HG03575 (cell line): ENCODE data around the gene PACS1.
A peak's percentile ranks its signal among the peaks of the same experiment; 100 is the strongest.
"Not testable (repeated sequence)": the region's sequence is repeated elsewhere in the genome, so short reads cannot be mapped to it uniquely, and the experiment has no call there.

ENCODE experiments used
- ATAC-seq: cut with Tn5 transposase; IDR thresholded peaks from one replicate; pipeline ENCODE4 v1.9.1; 2021; ENCODE audit not compliant: unreplicated experiment, insufficient number of reproducible peaks, low FRiP score; ENCODE audit errors: extremely low read depth

PACS1 gene

DNA sequence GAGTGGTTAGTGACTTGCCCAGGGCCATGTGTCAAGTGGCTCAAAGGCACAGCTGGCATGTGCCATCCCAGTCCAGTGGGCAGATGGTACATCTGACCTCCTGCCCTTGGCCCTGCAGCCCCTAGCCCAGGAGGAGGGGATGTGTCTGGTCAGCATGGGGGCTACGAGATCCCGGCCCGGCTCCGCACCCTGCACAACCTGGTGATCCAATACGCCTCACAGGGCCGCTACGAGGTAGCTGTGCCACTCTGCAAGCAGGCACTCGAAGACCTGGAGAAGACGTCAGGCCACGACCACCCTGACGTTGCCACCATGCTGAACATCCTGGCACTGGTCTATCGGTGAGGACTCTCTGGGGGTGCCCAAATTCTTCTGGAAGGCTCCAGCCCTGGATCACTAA lies 192.6 kb downstream of the PACS1 start:
- no peak for ATAC-seq

DNA sequence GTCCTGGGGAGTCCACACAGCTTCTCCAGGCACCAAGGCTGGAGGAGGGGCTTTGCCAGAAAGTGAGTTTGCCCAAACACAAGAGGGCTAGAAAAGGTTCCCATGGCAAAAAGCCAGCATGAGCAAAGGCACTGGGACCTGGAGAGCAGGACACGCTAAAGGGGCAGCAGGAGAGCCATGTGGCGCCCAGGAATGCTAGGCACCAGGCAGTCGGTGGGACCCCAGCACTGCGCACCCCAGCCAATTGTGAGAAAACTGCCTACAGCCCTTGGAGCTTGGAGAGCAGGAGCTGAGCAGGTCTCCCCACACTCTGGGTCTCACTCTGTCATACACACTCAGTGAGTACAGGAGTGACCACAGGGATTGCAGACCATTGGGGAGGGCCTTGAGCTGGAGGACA lies 193.2 kb downstream of the PACS1 start:
- no peak for ATAC-seq

DNA sequence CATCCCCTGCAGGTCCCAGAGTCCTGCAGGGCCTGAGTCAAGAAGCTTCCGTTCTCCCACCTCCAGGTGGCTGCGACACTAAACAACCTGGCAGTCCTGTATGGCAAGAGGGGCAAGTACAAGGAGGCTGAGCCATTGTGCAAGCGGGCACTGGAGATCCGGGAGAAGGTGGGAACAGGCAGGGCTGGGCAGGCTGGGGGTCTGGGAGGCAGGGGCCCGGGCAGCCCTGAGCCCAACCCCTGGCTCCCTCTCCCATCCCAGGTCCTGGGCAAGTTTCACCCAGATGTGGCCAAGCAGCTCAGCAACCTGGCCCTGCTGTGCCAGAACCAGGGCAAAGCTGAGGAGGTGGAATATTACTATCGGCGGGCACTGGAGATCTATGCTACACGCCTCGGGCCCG lies 193.7 kb downstream of the PACS1 start:
- ATAC-seq = no peak

DNA sequence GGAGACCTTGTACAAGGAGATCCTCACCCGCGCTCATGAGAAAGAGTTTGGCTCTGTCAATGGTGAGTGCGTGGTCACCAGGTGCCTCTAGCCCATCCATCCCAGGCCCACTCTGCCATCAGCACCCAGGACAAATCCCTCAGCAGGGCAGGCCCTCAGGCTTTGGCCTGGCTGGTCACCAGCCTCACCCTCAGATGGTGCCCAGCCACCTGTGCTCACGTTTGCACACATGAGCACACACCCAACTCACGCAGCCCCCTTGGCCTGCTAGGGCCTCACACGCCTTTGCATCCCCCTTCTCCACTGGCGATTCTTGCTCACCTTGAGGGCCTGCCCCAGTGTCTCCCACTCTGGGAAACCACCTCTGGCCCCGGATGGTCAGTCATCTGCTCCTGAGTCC lies 194.3 kb downstream of the PACS1 start:
- no peak for ATAC-seq

DNA sequence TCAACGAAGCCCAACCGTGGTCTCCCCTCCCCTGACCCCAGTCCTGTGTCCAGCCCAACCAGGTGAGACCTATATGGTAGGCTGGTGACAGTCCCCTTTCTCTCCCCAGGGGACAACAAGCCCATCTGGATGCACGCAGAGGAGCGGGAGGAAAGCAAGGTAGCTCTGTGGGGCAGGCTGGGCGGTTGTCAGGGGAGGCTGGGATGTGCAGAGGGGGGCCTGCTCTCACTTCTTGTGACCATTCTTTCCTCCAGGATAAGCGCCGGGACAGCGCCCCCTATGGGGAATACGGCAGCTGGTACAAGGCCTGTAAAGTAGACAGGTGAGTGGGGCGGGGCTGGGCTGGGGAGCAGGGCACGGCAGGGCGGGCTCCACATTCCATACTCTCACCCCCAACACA lies 194.8 kb downstream of the PACS1 start:
- ATAC-seq = no peak

DNA sequence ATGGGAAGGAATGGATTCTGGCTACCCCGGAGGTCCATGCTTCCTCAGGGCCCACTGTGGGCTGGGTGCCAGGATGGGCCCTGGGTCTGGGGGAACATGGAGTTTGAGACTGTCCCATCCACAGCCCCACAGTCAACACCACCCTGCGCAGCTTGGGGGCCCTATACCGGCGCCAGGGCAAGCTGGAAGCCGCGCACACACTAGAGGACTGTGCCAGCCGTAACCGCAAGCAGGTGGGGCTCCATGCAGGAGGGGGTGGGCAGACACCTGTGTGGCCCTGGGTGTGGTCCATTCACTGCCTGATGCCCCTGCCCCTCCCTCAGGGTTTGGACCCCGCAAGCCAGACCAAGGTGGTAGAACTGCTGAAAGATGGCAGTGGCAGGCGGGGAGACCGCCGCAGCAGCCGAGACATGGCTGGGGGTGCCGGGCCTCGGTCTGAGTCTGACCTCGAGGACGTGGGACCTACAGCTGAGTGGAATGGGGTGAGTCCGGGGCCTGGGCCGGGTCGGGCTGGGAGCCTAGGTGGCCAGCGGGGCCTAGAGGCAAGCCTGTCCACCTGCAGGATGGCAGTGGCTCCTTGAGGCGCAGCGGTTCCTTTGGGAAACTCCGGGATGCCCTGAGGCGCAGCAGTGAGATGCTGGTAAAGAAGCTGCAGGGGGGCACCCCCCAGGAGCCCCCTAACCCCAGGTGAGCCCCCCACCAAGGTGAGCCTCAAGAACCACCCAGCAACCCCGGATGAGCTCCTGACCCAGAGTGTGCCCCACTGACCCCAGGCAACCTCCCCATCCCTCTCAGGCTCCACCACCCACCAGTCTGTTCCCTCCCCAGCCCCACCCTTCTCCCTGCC lies 195.7 kb downstream of the PACS1 start:
- ATAC-seq = no peak

DNA sequence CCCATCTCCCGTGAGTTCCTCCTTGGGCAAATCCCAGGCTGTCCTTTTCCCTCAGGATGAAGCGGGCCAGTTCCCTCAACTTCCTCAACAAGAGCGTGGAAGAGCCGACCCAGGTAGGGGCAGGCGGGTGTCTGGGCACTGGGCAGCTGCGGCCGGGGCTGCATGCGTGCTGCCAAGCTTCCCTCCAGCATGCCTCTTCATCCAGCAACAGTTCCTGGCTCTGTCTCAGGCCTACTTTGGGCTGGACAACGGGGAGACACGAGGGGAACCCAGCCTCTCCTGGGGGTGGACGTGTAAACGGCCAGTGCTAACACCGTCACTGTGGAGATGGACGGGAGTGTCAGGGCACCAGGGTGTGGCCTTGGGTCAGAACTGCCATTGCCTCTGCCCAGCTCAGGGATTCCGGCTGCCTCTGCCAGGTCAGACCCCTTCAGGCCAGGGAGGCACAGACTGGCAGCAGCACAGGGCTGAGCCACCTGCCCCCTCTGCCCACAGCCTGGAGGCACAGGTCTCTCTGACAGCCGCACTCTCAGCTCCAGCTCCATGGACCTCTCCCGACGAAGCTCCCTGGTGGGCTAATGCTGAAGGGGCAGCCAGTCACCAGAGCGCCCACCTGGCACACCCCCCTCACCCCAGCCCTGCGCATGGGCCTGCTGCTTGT lies 196.4 kb downstream of the PACS1 start:
- ATAC-seq = no peak

DNA sequence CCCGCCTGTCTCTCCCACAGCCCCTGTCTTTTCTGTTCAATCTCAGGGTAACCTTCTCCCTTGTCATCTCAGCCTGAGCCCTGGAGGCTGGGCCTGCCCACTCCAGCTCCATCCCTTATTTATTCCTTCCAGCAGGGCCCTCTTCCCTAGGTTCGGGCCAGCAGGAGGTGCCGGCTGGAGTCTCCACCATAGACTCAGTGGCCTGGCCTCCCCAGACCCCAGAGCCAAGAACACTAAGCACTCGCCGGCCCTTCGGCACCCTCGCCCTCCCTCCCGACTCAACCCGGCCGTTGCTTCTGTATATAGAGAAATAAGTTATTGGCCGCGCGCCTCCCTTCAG lies 196.9 kb downstream of the PACS1 start:
- ATAC-seq = no peak

DNA sequence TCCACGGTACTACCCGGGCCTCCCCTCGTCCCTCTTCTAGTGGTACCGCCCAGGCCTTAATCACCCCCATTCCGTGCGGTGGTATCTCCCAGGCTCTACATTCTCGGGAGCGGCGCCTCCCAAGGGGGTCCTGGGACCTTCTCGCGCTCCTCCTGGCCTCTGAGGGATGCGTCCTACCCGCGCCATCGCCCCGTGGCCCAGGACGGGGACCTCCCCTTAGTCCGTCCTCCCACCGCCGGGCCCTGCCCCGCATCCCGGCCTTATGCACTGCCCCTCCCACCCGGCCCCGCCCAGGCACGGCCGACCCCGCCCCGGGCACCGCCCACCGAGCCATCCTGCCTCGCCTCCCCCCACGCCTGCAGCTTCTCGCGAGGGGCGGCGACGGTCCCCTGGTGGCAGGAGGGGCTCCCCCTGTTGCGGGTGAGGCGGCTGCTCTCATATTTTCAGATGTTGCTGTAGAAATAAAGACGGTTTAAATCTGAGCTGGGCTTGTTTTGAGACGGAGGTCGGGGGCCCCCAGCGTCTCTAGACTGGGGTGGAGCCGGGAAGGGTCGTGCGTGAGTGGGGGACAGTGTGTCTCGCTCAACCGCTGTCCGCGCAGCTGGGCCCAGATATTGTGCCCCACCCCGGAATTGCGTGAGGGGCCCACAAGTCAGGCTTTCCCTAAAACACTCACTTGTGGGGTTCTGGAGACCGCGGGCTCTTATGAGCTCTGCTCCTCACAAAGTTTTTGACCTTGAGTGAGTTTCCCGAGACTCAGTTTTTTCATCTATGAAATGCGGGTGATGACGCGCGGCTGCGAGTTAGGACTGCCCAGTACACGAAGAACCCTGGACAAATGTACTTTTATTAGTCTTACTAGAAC lies 197.5 kb downstream of the PACS1 start:
- peak; percentile 10 for ATAC-seq

DNA sequence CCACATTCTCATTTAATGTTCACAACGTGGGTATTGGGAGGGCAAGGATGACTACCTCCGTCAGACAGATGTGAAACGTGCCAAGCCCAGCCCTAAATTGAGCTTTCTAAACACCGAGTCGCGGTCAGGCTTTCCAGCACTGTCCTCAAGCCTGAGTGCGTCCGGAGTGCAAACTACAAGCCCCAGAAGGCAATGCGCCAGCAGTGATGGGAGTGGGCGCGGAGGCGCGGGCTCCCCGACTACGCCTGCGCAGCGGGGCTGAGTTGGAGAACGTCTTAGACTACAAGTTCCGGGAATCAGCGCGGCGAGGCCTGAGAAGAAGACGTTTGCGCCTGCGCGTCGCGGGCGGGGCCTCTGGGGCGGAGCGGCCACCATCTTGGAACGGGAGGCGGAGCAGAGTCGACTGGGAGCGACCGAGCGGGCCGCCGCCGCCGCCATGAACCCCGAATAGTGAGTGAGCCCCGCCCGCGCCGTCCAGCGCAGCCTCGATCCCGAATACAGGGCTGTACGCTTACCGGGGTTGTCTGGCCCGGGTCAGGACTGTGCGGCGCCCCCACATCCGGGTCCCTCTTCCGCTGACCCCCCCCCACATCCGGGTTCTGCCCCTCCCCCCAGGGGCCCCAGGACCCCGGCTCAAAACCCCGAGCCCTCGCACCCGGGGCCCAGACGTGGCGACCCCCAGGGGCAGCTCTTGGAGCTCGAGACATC lies 198.3 kb downstream of the PACS1 start, which contains the start of gene RAB1B:
TSS of gene RAB1B (plus strand) at position 396 of the 708 bp plus-strand sequence. CDS start at position 437, 41 bp downstream.
- ATAC-seq = peak; percentile 57

DNA sequence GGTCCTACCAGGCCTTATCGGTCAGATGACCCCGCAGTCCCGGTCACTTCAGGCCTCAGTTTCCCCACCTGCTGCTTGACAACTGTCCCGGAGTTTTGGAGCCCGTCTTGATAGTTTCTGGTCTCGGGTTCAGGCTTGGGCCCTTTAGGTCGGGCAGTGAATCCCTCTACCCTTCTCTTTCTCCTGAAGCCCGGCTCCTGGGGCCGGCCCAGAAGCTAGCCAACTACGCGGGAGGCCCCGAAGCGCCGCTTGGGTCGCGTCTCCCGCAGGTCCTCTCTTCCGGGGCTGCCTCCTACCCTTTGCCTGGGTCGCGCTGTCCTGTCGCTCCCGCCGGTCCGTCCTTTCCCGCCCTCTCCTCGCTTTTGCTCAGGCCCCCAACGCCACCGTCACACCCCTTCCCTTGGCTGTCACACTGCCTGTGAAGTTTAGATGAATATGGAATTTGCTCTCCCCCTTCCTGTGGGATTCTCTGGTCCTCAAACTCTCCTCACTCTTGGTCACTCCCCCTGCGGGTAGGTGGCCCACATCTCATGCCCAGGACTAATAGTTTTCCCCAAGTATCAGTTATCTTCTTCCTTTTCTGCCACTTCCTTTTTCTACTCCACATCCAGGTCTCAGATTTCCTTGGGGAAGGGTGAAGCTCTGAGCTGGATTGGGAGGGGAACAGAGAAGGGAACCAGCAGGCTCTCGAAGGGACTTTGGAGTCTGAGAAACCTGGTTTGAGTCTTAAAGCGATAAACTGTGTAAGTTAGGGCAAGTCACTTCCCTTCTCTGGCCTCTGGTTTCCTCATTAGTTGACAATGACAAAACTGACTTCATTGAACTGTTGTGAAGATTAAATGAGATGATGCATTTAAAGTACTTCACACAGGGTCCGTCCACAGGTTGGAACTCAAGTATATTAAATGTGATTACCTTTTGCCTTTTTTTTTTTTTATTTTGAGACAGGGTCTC lies 199.2 kb downstream of the PACS1 start:
- no peak for ATAC-seq

DNA sequence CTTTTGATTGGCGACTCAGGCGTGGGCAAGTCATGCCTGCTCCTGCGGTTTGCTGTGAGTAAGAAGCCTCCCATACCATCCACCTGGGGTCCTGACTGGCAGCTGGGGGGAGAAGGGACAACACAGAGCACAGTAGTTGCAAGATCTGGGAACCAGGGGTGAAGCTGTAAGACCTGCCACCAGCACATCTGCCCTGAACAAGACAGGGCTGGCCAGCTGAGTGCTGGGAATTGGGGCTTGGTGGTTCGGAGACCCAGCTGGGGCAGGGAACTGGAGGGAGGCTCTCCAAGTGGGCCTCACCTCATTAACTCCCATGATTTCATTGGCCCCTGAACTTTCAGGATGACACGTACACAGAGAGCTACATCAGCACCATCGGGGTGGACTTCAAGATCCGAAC lies 201.7 kb downstream of the PACS1 start:
- ATAC-seq = no peak

DNA sequence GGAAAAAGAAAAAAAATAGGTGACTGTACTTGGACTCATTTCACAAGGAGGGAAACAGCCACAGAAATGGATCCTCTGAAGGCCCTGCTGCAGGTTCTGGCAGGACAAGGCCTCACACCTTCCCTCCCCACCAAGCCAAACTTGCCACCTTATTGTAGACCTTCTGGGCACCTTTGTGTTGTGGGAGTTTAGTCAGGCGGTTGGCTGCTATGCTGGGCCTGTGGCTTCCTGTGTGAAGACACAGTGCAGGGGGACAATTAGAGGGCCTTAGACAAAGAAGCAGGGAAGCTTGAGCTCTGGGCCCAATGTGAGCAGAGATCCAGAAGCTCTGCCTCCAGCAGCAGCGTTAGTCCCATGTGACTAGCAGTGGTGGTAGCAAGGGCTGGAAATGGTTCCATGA lies 202.5 kb downstream of the PACS1 start:
- no peak for ATAC-seq

DNA sequence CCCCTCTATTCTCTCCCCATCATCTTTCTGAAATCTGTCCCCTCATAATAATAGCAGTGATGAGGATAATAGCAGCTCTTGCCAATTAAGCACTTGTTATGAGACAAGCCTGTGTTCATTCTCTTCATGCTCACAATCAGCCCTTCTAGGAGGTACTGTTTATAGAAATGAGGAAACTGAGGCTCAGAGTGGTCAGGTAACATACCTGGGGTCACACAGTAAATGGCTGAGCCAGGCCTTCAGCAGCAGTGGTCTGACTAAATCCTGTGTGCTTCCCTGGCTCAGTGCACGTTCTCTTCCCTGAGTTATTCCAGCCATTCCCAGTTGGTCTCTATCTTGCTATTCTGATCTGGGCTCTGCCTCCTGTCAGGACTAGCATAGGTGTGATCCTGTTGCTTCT lies 204.1 kb downstream of the PACS1 start:
- no peak for ATAC-seq

DNA sequence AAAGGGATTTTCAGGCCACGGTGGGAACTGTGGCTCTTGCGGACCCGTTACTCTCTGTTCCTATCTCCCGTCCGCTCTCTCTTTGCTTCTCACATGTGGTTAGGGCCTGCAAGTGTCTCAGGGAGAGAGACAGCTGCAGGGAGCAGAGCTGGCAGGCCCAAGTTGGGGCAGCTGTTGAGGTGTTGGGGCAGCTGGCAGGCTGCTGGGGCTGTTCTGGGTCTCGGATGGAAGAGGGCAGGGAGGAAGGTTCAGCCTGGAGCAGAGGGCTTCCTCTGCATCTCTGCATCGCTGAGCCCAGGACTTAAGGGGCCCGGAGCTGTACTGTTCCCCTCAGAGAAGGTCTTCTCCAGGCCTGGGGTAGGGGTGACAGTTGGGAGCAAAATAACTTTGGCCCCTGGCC lies 205.3 kb downstream of the PACS1 start:
- no peak for ATAC-seq

DNA sequence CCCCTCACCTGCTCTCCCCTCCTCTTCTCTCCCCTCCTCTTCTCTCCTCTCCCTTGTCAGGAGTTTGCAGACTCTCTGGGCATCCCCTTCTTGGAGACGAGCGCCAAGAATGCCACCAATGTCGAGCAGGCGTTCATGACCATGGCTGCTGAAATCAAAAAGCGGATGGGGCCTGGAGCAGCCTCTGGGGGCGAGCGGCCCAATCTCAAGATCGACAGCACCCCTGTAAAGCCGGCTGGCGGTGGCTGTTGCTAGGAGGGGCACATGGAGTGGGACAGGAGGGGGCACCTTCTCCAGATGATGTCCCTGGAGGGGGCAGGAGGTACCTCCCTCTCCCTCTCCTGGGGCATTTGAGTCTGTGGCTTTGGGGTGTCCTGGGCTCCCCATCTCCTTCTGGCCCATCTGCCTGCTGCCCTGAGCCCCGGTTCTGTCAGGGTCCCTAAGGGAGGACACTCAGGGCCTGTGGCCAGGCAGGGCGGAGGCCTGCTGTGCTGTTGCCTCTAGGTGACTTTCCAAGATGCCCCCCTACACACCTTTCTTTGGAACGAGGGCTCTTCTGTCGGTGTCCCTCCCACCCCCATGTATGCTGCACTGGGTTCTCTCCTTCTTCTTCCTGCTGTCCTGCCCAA lies 206.0 kb downstream of the PACS1 start:
- no peak for ATAC-seq

DNA sequence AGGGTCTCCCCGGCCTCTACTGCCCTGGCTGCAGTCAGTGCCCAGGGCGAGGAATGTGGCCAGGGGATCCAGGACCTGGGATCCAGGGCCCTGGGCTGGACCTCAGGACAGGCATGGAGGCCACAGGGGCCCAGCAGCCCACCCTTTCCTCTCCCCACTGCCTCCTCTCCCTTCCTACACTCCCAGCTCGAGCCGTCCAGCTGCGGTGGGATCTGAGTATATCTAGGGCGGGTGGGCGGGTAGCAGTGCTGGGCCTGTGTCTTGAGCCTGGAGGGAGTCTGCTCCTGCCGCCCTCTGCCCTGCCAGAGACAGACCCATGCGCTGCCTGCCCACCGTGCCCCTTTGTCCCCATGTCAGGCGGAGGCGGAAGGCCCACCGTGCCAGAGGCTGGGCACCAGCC lies 206.5 kb downstream of the PACS1 start:
- not testable (repeated sequence) for ATAC-seq

DNA sequence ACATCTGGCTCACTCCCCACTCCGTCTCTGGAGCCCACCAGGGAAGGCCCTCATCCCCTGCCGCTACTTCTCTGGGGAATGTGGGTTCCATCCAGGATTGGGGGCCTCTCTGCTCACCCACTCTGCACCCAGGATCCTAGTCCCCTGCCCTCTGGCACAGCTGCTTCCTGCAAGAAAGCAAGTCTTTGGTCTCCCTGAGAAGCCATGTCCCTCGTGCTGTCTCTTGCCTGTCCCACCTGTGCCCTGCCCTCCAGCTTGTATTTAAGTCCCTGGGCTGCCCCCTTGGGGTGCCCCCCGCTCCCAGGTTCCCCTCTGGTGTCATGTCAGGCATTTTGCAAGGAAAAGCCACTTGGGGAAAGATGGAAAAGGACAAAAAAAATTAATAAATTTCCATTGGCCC lies 207.0 kb downstream of the PACS1 start:
- not testable (repeated sequence) for ATAC-seq
